AG08395 (cell line): Measurements from ENCODE around the gene CHM.

ENCODE experiments used
- DNase-seq: peaks from one replicate; pipeline ENCODE4 v3.0.0; 2012; ENCODE audit warnings: mixed read lengths, low spot score

The CHM gene

GRCh38 chrX:85905851-85906250 lies 141.5 kb downstream of the CHM start:
- DNase-seq: no peak

GRCh38 chrX:85903692-85904471 lies 143.5 kb downstream of the CHM start:
- DNase-seq: no peak

GRCh38 chrX:85897362-85898126 lies 149.8 kb downstream of the CHM start:
- no peak for DNase-seq

- DNase-seq: no peak
Observed at GRCh38 chrX:85882601-85883000, 164.8 kb downstream of the CHM start.

GRCh38 chrX:85870585-85870984 lies 176.8 kb downstream of the CHM start:
- DNase-seq: no peak

- DNase-seq: no peak
Observed at GRCh38 chrX:85865324-85865723, 182.0 kb downstream of the CHM start.

GRCh38 chrX:85859426-85859825 lies 187.9 kb downstream of the CHM start:
- DNase-seq: no peak

GRCh38 chrX:85851418-85851817 lies 195.9 kb downstream of the CHM start:
- DNase-seq: no peak

GRCh38 chrX:85836868-85837267 lies 210.5 kb downstream of the CHM start:
- peak; percentile 2 for DNase-seq

GRCh38 chrX:85828771-85829170 lies 218.6 kb downstream of the CHM start:
- DNase-seq: no peak

GRCh38 chrX:85815203-85815751 lies 232.1 kb downstream of the CHM start:
- DNase-seq: no peak
